ENCODE results near the gene TNFSF13.

The TNFSF13 gene

GRCh38 chr17:7559320-7560171, 996 bp downstream of the TNFSF13 start:
- TF ChIP-seq HDGF (IDR thresholded peaks at IDR 0.05; ENCODE audit: borderline replicate concordance): no peak
- ChIA-PET CTCF (interaction anchor here (0.8 to 2.5 kb wide), 14 partner anchors 7 to 215 kb away, joined by 3 to 43 read pairs (median 6); partner anchors contain the start of genes FGF11 and TNFSF12), POLR2A (interaction anchor here (1.0 to 3.0 kb wide), 24 partner anchors 8 to 278 kb away, joined by 3 to 25 read pairs (median 6); partner anchors contain the start of genes FXR2, MPDU1, SLC2A4 and TMEM256)
- no peak for DNase-seq (ENCODE audit: extremely low spot score)

- no peak for TF ChIP-seq HDGF (IDR thresholded peaks at IDR 0.05; ENCODE audit: borderline replicate concordance)
- TF ChIP-seq FOXA1 (IDR thresholded peaks at IDR 0.05): no peak
- no peak for TF ChIP-seq FOXK2 (IDR thresholded peaks at IDR 0.05)
- ChIA-PET CTCF (interaction anchor here (0.5 to 2.5 kb wide), 26 partner anchors 8 to 375 kb away, joined by 3 to 43 read pairs (median 4); partner anchors contain the start of genes FGF11, SLC2A4 and TNFSF12), POLR2A (interaction anchor here (0.8 to 3.0 kb wide), 34 partner anchors 9 to 515 kb away, joined by 3 to 25 read pairs (median 4); partner anchors contain the start of genes CD68, FXR2, KCTD11 and MPDU1)
- peak; percentile 80 for DNase-seq (ENCODE audit: extremely low spot score)
Observed at GRCh38 chr17:7560172-7561027, 1.9 kb downstream of the TNFSF13 start.

GRCh38 chr17:7561028-7561575, 2.6 kb downstream of the TNFSF13 start:
- ChIA-PET POLR2A (interaction anchor here (0.8 to 3.0 kb wide), 34 partner anchors 8 to 515 kb away, joined by 3 to 25 read pairs (median 4); partner anchors contain the start of genes CD68, FXR2, KCTD11 and MPDU1), CTCF (interaction anchor here (0.5 to 2.5 kb wide), 25 partner anchors 9 to 376 kb away, joined by 3 to 43 read pairs (median 5); partner anchors contain the start of genes FGF11, SLC2A4 and TNFSF12)
- DNase-seq (ENCODE audit: extremely low spot score): peak; percentile 87
- no peak for TF ChIP-seq SP1 (IDR thresholded peaks at IDR 0.05)
- peak; percentile 69 for TF ChIP-seq L3MBTL2 (conservative IDR thresholded peaks at IDR 0.05)
- no peak for TF ChIP-seq ELF4 (IDR thresholded peaks at IDR 0.05)
- TF ChIP-seq ARNT (IDR thresholded peaks at IDR 0.05): no peak
- no peak for TF ChIP-seq TARDBP (IDR thresholded peaks at IDR 0.05)

- peak; percentile 97 for DNase-seq (ENCODE audit: extremely low spot score)
- TF ChIP-seq L3MBTL2 (conservative IDR thresholded peaks at IDR 0.05): peak; percentile 70
- TF ChIP-seq, protein P1, sequence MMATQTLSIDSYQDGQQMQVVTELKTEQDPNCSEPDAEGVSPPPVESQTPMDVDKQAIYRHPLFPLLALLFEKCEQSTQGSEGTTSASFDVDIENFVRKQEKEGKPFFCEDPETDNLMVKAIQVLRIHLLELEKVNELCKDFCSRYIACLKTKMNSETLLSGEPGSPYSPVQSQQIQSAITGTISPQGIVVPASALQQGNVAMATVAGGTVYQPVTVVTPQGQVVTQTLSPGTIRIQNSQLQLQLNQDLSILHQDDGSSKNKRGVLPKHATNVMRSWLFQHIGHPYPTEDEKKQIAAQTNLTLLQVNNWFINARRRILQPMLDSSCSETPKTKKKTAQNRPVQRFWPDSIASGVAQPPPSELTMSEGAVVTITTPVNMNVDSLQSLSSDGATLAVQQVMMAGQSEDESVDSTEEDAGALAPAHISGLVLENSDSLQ (IDR thresholded peaks at IDR 0.05): no peak
- POLR2A ChIA-PET: interaction anchor here (0.8 to 2.8 kb wide), 18 partner anchors 8 to 516 kb away, joined by 3 to 25 read pairs (median 6); partner anchors contain the start of genes CD68, FXR2, MPDU1 and SLC2A4
- CTCF ChIA-PET: interaction anchor here (0.7 to 2.5 kb wide), 10 partner anchors 9 to 205 kb away, joined by 3 to 43 read pairs (median 6); partner anchors contain the start of gene TNFSF12
Observed at GRCh38 chr17:7561589-7562207, 3.1 kb downstream of the TNFSF13 start, which contains the start of gene SENP3. Gene SENP3, plus strand, starts transcription at chr17:7561919. Its CDS starts 1,158 bp downstream, at chr17:7563077.

DNA sequence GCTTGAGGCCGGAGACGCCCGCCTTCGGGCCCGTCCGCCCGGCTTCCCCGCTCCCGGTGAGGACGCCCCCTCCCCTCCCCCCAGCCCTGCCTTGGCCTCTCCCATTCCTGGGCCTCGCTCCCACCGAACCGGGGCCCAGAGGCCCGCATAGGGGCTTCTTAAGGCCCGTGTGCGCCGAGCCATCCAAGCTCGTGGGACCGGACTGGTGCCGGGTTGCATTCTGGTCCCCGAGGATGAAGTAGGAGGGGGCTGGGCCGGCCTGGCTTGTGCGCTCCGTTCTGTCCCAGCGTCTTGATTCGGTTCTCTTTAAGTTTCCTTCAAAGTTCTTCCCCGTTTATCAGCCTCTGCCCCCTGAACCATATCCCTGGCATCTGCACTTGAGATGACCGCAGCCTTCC, 3.7 kb downstream of the TNFSF13 start:
- CTCF ChIA-PET: interaction anchor here (2.5 kb wide), 1 partner anchor 40 kb away, joined by 8 read pairs; no protein-coding TSS in a partner anchor
- DNase-seq (ENCODE audit: extremely low spot score): no peak
- TF ChIP-seq BHLHE40 (IDR thresholded peaks at IDR 0.05; ENCODE audit: borderline replicate concordance): no peak
- no peak for TF ChIP-seq SUZ12 (IDR thresholded peaks at IDR 0.05)
- no peak for TF ChIP-seq NFRKB (IDR thresholded peaks at IDR 0.05)
- TF ChIP-seq CTBP1 (IDR thresholded peaks at IDR 0.05; ENCODE audit: borderline replicate concordance): no peak
- POLR2A ChIA-PET: interaction anchor here (0.8 to 2.8 kb wide), 5 partner anchors 12 to 54 kb away, joined by 3 to 22 read pairs (median 4); partner anchors contain the start of genes CD68 and MPDU1

DNA sequence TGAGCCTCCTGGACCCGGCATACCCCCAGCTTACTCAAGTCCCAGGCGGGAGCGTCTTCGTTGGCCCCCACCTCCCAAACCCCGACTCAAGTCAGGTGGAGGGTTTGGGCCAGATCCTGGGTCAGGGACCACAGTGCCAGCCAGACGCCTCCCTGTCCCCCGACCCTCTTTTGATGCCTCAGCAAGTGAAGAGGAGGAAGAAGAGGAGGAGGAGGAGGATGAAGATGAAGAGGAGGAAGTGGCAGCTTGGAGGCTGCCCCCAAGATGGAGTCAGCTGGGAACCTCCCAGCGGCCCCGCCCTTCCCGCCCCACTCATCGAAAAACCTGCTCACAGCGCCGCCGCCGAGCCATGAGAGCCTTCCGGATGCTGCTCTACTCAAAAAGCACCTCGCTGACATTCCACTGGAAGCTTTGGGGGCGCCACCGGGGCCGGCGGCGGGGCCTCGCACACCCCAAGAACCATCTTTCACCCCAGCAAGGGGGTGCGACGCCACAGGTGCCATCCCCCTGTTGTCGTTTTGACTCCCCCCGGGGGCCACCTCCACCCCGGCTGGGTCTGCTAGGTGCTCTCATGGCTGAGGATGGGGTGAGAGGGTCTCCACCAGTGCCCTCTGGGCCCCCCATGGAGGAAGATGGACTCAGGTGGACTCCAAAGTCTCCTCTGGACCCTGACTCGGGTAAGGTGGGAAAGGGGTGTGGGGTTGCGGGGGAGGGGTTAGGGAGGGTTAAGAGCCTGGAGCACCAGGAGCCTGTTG, 4.7 kb downstream of the TNFSF13 start:
- TF ChIP-seq SUZ12 (IDR thresholded peaks at IDR 0.05) (no peak), LEF1 (IDR thresholded peaks at IDR 0.05; ENCODE audit: borderline replicate concordance) (no peak), ELF4 (IDR thresholded peaks at IDR 0.05) (no peak), FOXK2 (IDR thresholded peaks at IDR 0.05) (no peak), TARDBP (IDR thresholded peaks at IDR 0.05) (no peak), SP1 (IDR thresholded peaks at IDR 0.05) (no peak), BHLHE40 (IDR thresholded peaks at IDR 0.05; ENCODE audit: borderline replicate concordance) (no peak), FOXM1 (IDR thresholded peaks at IDR 0.05; ENCODE audit: borderline replicate concordance) (no peak), FOXA1 (IDR thresholded peaks at IDR 0.05) (no peak), L3MBTL2 (conservative IDR thresholded peaks at IDR 0.05) (no peak), HDGF (IDR thresholded peaks at IDR 0.05; ENCODE audit: borderline replicate concordance) (no peak), NFRKB (IDR thresholded peaks at IDR 0.05) (no peak), ARNT (IDR thresholded peaks at IDR 0.05) (no peak), CTBP1 (IDR thresholded peaks at IDR 0.05; ENCODE audit: borderline replicate concordance) (no peak), ZNF384 (IDR thresholded peaks at IDR 0.05) (no peak)
- TF ChIP-seq, protein P1 (IDR thresholded peaks at IDR 0.05): no peak
- no peak for DNase-seq (ENCODE audit: extremely low spot score)
- CTCF ChIA-PET: no interaction called here
- POLR2A ChIA-PET: no interaction called here

All from HEK293T (cell line).